GM20000 (cell line): ENCODE data around the gene DIAPH1.

Experiments used
- DNase-seq: peaks from one replicate; pipeline ENCODE4 v3.0.0; 2012; ENCODE audit warnings: low spot score
- CTCF ChIP-seq: IDR thresholded peaks from 2 replicates; pipeline ENCODE4 v1.5.1; 2012; ENCODE audit warnings: mild to moderate bottlenecking, control low read depth; ENCODE audit errors: extremely low read depth, missing control alignments

The DIAPH1 gene

GRCh38 chr5:141657404-141657803, 38.6 kb upstream of the DIAPH1 start:
- TF ChIP-seq CTCF: no peak

GRCh38 chr5:141656396-141656795, 37.6 kb upstream of the DIAPH1 start:
- TF ChIP-seq CTCF: no peak
- no peak for DNase-seq

More at GRCh38 chr5:141657404-141657803, 38.6 kb upstream of the DIAPH1 start:
- DNase-seq: no peak

GRCh38 chr5:141655020-141655419, 36.2 kb upstream of the DIAPH1 start:
- no peak for DNase-seq

GRCh38 chr5:141654298-141654697, 35.5 kb upstream of the DIAPH1 start:
- no peak for DNase-seq
- no peak for TF ChIP-seq CTCF

More at GRCh38 chr5:141655020-141655419, 36.2 kb upstream of the DIAPH1 start:
- TF ChIP-seq CTCF: no peak

GRCh38 chr5:141651728-141652105, 32.9 kb upstream of the DIAPH1 start:
- DNase-seq: no peak
- TF ChIP-seq CTCF: no peak

GRCh38 chr5:141650851-141651727, 32.3 kb upstream of the DIAPH1 start, which contains the start of gene FCHSD1:
Gene FCHSD1 (minus strand): TSS chr5:141651418. CDS start chr5:141651368, 50 bp downstream.
- TF ChIP-seq CTCF: no peak
- DNase-seq: peak; percentile 98

- no peak for TF ChIP-seq CTCF
- no peak for DNase-seq
Observed at GRCh38 chr5:141649972-141650371, 31.2 kb upstream of the DIAPH1 start.
